Measurements from ENCODE around the gene UBE2Q2. TPM values are rescaled to one million over a fixed set of nuclear protein-coding genes. Genes with fewer than 3 reads are reported as not detected.

UBE2Q2 gene
- total and polyA plus RNA-seq, 2 of the 4 experiments (the other 2 are of a cell fraction): 18.0 to 28.9 TPM

- H3K23ac ChIP-seq (ENCODE audit: low read depth, low read length): no peak overlapping the region
- no TSS peak for BruUV-seq (replicated peaks)
- H3K4me2 ChIP-seq (ENCODE audit: low read depth, low read length): no peak overlapping the region
- H2AK5ac ChIP-seq (ENCODE audit: low read depth, low read length): no peak overlapping the region
- H3K9me1 ChIP-seq (ENCODE audit: insufficient read depth, low read length): no peaks in the 10 kb centered on the region
- no peak overlapping the region for H3K4me3 ChIP-seq (ENCODE audit: insufficient read depth, low read depth, low read length)
- no peak overlapping the region for H4K8ac ChIP-seq (ENCODE audit: low read depth in 2 of 2, low read length in 2 of 2)
- ChIA-PET CTCF (no interaction called here), POLR2A (ENCODE audit: unreplicated experiment) (no interaction called here)
- H3K79me1 ChIP-seq (ENCODE audit: low read depth in 1 of 2, low read length in 2 of 2): no peaks in the 10 kb centered on the region
- no peak overlapping the region for H3K4ac ChIP-seq (ENCODE audit: low read depth, low read length)
- intact Hi-C loops (cut with micrococcal nuclease) (no loop called here), dilution Hi-C loops (cut with HindIII; ENCODE audit: low sequenced_read_pairs, unreplicated experiment) (no loop called here), in situ Hi-C loops (cut with MboI; ENCODE audit: low sequenced_read_pairs) (no loop called here)
- H2AFZ ChIP-seq (replicated peaks; ENCODE audit: low read length, poor library complexity): no peak overlapping the region
- no peak overlapping the region for H3K18ac ChIP-seq (ENCODE audit: low read depth, low read length)
- H4K20me1 ChIP-seq (ENCODE audit: insufficient read depth, low read length): no peaks in the 10 kb centered on the region
- H2BK20ac ChIP-seq (ENCODE audit: low read depth, low read length): no peak overlapping the region
- no peak overlapping the region for H3K14ac ChIP-seq (replicated peaks; ENCODE audit: low read depth, low read length)
- H3K4me1 ChIP-seq (ENCODE audit: control insufficient read depth, insufficient read depth, low read length): no peaks in the 10 kb centered on the region
- H2AK9ac ChIP-seq (replicated peaks; ENCODE audit: low read depth, low read length, poor library complexity): no peak overlapping the region
- H3K27me3 ChIP-seq (ENCODE audit: control insufficient read depth, insufficient read depth, low read length): peaks cover 59% of the 10 kb centered on the region
- H2BK5ac ChIP-seq (ENCODE audit: low read depth, low read length, poor library complexity, severe bottlenecking): no peak overlapping the region
- no peak overlapping the region for H2BK120ac ChIP-seq (ENCODE audit: low read depth, low read length)
- H3K9me3 ChIP-seq (ENCODE audit: control insufficient read depth, insufficient read depth, low read length): peaks cover 5% of the 10 kb centered on the region; the same call in 1 of the 2 replicates
- H4K91ac ChIP-seq (ENCODE audit: insufficient read depth, low read depth, low read length): no peak overlapping the region
- no peak overlapping the region for H4K5ac ChIP-seq (ENCODE audit: low read depth, low read length)
- no peak overlapping the region for H2BK15ac ChIP-seq (ENCODE audit: low read depth, low read length)
- no peak for DNase-seq
- H3K56ac ChIP-seq (ENCODE audit: extremely low read depth, insufficient read depth, low read length): no peak overlapping the region
- no peak for ATAC-seq (ENCODE audit: low read depth)
- H3K36me3 ChIP-seq (ENCODE audit: control insufficient read depth, insufficient read depth, low read length): no peaks in the 10 kb centered on the region
- no peak overlapping the region for H3K27ac ChIP-seq (ENCODE audit: insufficient read depth, low read length)
- TF ChIP-seq SMC3 (IDR thresholded peaks at IDR 0.05; ENCODE audit: low read depth, low read length) (no peak), POLR2A (IDR thresholded peaks at IDR 0.05; ENCODE audit: low read depth, low read length) (no peak), RCOR1 (IDR thresholded peaks at IDR 0.05; ENCODE audit: insufficient replicate concordance, low read length) (no peak), MAZ (IDR thresholded peaks at IDR 0.05; ENCODE audit: borderline replicate concordance, low read depth, low read length) (no peak), MXI1 (IDR thresholded peaks at IDR 0.05; ENCODE audit: borderline replicate concordance, low read depth, low read length) (no peak), CEBPB (IDR thresholded peaks at IDR 0.05; ENCODE audit: low read depth, low read length) (no peak), RAD21 (IDR thresholded peaks at IDR 0.05; ENCODE audit: low read length) (no peak), CHD1 (IDR thresholded peaks at IDR 0.05; ENCODE audit: low read depth, low read length) (no peak), RFX5 (IDR thresholded peaks at IDR 0.05; ENCODE audit: low read depth, low read length) (no peak), BHLHE40 (IDR thresholded peaks at IDR 0.05; ENCODE audit: low read depth, low read length) (no peak), FOS (IDR thresholded peaks at IDR 0.05; ENCODE audit: low read depth, low read length) (no peak), NFE2L2 (IDR thresholded peaks at IDR 0.05; ENCODE audit: low read depth, low read length) (no peak), MAFK (IDR thresholded peaks at IDR 0.05; ENCODE audit: low read depth, low read length) (no peak), CTCF (conservative IDR thresholded peaks at IDR 0.05; ENCODE audit: low read depth, low read length) (no peak), USF2 (IDR thresholded peaks at IDR 0.05; ENCODE audit: low read depth, low read length) (no peak)
- H3K9ac ChIP-seq (ENCODE audit: low read depth, low read length): no peak overlapping the region
These were observed 44.1 kb upstream of the UBE2Q2 start for GRCh38 chr15:75799190-75799589.
